Left ventricle myocardium inferior (tissue), 1 donor: ENCODE measurements around the gene DGUOK. TPM values are rescaled to one million over a fixed set of nuclear protein-coding genes. Genes with fewer than 3 reads are reported as not detected.

ENCODE experiments used
- DNase-seq: peaks from one replicate; pipeline ENCODE4 v3.0.0-alpha.2; 2020
- H3K27ac ChIP-seq: fragments of 200-600 bp; replicated peaks from 2 replicates; pipeline ENCODE4 v1.8.0; 2021
- H3K27me3 ChIP-seq: fragments of 200-600 bp; 2 replicates; pipeline ENCODE4 v1.8.0; 2021; ENCODE audit warnings: low read depth
- H3K36me3 ChIP-seq: fragments of 200-600 bp; 2 replicates; pipeline ENCODE4 v1.8.0; 2021
- H3K4me1 ChIP-seq: fragments of 200-600 bp; 2 replicates; pipeline ENCODE4 v1.8.0; 2021
- H3K4me3 ChIP-seq: fragments of 200-600 bp; 2 replicates; pipeline ENCODE4 v1.8.0; 2021; ENCODE audit warnings: mild to moderate bottlenecking, moderate library complexity
- H3K9me3 ChIP-seq: fragments of 200-600 bp; replicated peaks from 2 replicates; pipeline ENCODE4 v1.8.0; 2021
- intact Hi-C: fragments of 100-400 bp; cut with micrococcal nuclease; formaldehyde crosslinking; loops from one replicate; pipeline ENCODE4 v1.11.0; 2022
- total RNA-seq: library from RNA; stranded (reverse); fragmentation: NEBNext Ultra II Directional; extraction: Animal tissue kit (Norgen Biotek cat#: 25700); gene quantifications from one replicate; pipeline ENCODE4 v1.2.1, GENCODE V29; 2021
- TF ChIP-seq, protein P1 (sequence below): fragments of 200-600 bp; IDR thresholded peaks from 2 replicates; pipeline ENCODE4 v1.8.0; 2021; ENCODE audit warnings: antibody characterized with exemption, mild to moderate bottlenecking, borderline replicate concordance
- donor health status: DM: no; HTN: yes; CAD: no; lungs with severe emphysema.

Gene DGUOK
- total RNA-seq, 1 donor from 2014 or later: 21.9 TPM

DNA sequence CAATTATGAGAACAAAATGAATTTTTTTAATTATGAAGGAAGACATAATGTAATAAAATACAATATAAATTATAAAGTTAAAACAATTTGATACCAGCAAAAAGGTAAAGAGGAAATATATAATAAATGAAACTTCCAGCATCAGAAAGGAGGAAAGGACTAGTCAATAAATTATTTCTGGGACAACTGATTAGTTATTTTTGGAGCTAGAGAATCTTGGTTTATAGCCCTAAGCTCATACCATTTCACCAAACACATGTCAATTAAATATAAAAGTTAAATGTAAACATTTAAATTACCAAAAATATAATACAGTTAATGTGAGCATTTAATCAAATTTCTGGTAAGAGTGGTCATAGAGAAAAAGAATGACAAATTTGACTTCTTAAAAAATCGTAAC, 21.7 kb upstream of the DGUOK start:
- no peaks in the 10 kb centered on the region for H3K36me3 ChIP-seq
- H3K4me1 ChIP-seq: no peaks in the 10 kb centered on the region
- TF ChIP-seq, protein P1, sequence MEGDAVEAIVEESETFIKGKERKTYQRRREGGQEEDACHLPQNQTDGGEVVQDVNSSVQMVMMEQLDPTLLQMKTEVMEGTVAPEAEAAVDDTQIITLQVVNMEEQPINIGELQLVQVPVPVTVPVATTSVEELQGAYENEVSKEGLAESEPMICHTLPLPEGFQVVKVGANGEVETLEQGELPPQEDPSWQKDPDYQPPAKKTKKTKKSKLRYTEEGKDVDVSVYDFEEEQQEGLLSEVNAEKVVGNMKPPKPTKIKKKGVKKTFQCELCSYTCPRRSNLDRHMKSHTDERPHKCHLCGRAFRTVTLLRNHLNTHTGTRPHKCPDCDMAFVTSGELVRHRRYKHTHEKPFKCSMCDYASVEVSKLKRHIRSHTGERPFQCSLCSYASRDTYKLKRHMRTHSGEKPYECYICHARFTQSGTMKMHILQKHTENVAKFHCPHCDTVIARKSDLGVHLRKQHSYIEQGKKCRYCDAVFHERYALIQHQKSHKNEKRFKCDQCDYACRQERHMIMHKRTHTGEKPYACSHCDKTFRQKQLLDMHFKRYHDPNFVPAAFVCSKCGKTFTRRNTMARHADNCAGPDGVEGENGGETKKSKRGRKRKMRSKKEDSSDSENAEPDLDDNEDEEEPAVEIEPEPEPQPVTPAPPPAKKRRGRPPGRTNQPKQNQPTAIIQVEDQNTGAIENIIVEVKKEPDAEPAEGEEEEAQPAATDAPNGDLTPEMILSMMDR: no peak
- intact Hi-C loops: no loop called here
- no peak overlapping the region for H3K27ac ChIP-seq
- H3K4me3 ChIP-seq: no peak overlapping the region
- H3K27me3 ChIP-seq: peaks cover 13% of the 10 kb centered on the region
- DNase-seq: no peak
- no peaks in the 10 kb centered on the region for H3K9me3 ChIP-seq

DNA sequence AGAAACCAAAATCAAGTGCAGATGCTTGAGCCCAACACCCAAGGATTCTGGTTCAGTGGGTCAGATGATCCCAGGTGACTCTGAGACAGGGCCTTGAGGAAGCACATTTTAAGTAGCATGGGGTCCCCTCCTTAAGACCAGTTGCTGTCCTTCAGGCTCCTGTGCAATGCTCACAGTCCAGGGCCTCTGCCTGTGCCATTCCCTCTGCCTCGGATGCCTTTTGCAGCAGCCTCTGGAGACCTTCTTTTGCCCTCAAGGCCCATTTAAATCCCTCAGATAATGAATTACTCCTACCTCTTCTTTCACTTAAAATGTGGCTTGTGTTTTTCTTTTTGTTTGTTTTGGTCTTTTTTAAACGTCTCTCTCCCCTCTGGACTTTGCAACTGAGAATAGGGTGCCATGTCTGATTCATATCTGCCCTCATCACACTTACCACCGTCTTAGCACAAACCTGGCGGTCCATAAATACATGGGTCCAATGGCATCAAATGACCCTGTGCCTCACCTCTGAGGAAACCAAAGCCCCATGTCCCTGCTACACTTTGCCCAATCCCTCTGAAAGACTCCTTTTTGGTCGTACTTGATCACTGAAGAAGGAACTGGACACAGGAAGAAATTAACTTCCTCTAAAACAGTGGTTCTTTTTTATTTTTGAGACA, 19.7 kb upstream of the DGUOK start:
- H3K4me1 ChIP-seq: no peaks in the 10 kb centered on the region
- no peaks in the 10 kb centered on the region for H3K36me3 ChIP-seq
- H3K4me3 ChIP-seq: no peak overlapping the region
- TF ChIP-seq, protein P1: no peak
- no peak overlapping the region for H3K27ac ChIP-seq
- no peak for DNase-seq
- peaks cover 8% of the 10 kb centered on the region for H3K27me3 ChIP-seq
- no peaks in the 10 kb centered on the region for H3K9me3 ChIP-seq
- intact Hi-C loops: no loop called here

- intact Hi-C loops: no loop called here
- H3K27ac ChIP-seq: no peak overlapping the region
- no peak for DNase-seq
- H3K27me3 ChIP-seq: peaks cover 2% of the 10 kb centered on the region
- H3K9me3 ChIP-seq: no peaks in the 10 kb centered on the region
- H3K4me1 ChIP-seq: no peaks in the 10 kb centered on the region
- H3K4me3 ChIP-seq: no peak overlapping the region
- H3K36me3 ChIP-seq: no peaks in the 10 kb centered on the region
- TF ChIP-seq, protein P1: peak; percentile 50
These were observed 18.7 kb upstream of the DGUOK start for GRCh38 chr2:73907840-73908452.

- TF ChIP-seq, protein P1: no peak
- H3K27me3 ChIP-seq: no peaks in the 10 kb centered on the region
- no peak overlapping the region for H3K27ac ChIP-seq
- intact Hi-C loops: no loop called here
- no peaks in the 10 kb centered on the region for H3K9me3 ChIP-seq
- no peak for DNase-seq
- no peaks in the 10 kb centered on the region for H3K4me1 ChIP-seq
- H3K36me3 ChIP-seq: no peaks in the 10 kb centered on the region
- no peak overlapping the region for H3K4me3 ChIP-seq
These were observed 17.7 kb upstream of the DGUOK start for GRCh38 chr2:73908689-73909652.

DNA sequence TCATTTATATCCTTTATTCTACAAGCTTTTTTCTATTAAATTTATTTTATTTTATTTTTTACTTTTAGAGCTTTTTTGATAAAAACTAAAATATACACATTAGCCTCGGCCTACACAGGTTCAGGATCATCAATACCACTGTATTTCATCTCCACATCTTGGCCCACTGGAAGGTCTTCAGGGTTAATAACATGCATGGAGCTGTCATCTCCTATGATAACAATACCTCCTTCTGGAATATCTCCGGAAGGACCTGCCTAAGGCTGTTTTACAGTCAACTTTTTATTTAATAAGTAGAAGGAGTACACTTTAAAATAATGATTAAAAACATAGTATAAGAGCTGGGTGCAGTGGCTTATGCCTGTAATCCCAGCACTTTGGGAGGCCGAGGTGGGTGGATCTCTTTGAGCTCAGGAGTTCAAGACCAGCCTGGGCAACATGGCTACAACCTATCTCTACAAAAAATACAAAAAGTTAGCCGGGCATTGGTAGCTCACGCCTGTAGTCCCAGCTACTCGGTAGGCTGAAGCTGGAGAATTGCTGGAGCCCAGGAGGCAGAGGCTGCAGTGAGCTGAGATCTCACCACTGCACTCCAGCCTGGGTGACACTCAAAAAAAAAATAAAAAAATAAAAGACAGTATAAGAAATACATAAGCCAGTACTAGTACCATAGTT, 15.7 kb upstream of the DGUOK start:
- H3K9me3 ChIP-seq: no peaks in the 10 kb centered on the region
- intact Hi-C loops: no loop called here
- TF ChIP-seq, protein P1: no peak
- H3K4me1 ChIP-seq: no peaks in the 10 kb centered on the region
- no peak overlapping the region for H3K27ac ChIP-seq
- no peak overlapping the region for H3K4me3 ChIP-seq
- peaks cover 7% of the 10 kb centered on the region for H3K27me3 ChIP-seq
- H3K36me3 ChIP-seq: no peaks in the 10 kb centered on the region
- no peak for DNase-seq
